Measurements from ENCODE around the gene NOTCH1. TPM values are rescaled to one million over a fixed set of nuclear protein-coding genes. Genes with fewer than 3 reads are reported as not detected.
A peak's percentile ranks its signal among the peaks of the same experiment; 100 is the strongest.

The NOTCH1 gene
- total RNA-seq, 1 experiment from 2014 or later: 28.5 TPM

- Histone ChIP-seq H3K27me3 (no peaks in the 10 kb centered on the region), H3K9me3 (replicated peaks) (no peaks in the 10 kb centered on the region), H3K27ac (no peak overlapping the region), H3K36me3 (peaks cover 34% of the 10 kb centered on the region), H3K4me1 (no peaks in the 10 kb centered on the region), H3K4me3 (no peak overlapping the region)
- no peak for DNase-seq
Measured at GRCh38 chr9:136497916-136498695, 47.7 kb downstream of the NOTCH1 start.

DNA sequence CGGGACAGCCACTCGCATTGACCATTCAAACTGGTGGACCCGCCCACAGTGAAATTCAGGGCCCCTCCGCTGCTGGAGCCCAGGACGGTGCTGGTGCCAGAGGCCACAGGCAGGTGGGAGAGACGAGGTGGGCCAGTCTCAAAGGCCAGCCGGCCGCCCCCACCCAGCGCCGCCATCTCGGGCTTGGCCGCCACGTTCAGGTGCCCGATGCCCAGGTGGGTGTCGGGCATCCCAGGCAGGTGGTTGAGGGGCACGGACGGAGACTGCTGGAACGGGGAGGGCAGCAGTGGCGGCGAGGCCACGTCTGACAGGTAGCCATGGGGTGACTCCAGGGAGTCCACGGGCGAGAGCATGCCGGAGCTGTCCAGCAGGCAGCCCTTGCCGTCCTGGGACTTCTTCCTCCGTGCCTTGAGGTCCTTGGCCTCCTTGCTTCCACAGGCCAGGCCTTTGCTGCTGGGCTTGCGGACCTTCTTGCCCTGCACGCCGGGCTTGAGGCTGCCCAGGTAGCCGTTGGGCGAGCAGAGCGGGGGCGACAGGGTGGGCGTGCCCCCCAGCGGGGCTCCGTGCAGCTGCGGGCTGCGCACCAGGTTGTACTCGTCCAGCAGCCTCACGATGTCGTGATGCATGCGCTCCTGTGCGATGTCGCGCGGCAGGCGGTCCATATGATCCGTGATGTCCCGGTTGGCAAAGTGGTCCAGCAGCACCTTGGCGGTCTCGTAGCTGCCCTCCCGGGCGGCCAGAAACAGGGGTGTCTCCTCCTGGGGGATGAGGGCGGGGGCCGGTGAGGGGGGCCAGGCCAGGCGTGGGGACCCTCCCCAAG is 48.8 kb downstream of the NOTCH1 start:
- no peaks in the 10 kb centered on the region for H3K4me1 ChIP-seq
- no peak overlapping the region for H3K4me3 ChIP-seq
- no peaks in the 10 kb centered on the region for H3K27me3 ChIP-seq
- DNase-seq: no peak
- peaks cover 34% of the 10 kb centered on the region for H3K36me3 ChIP-seq
- no peak overlapping the region for H3K27ac ChIP-seq
- no peaks in the 10 kb centered on the region for H3K9me3 ChIP-seq (replicated peaks)

GRCh38 chr9:136496181-136496580 is 49.7 kb downstream of the NOTCH1 start:
- no peak for DNase-seq
- Histone ChIP-seq H3K4me3 (no peak overlapping the region), H3K4me1 (no peaks in the 10 kb centered on the region), H3K9me3 (replicated peaks) (no peaks in the 10 kb centered on the region), H3K27ac (no peak overlapping the region), H3K36me3 (peaks cover 29% of the 10 kb centered on the region), H3K27me3 (no peaks in the 10 kb centered on the region)

GRCh38 chr9:136495238-136495800 is 50.5 kb downstream of the NOTCH1 start:
- no peak overlapping the region for H3K4me3 ChIP-seq
- no peak for DNase-seq
- no peaks in the 10 kb centered on the region for H3K27me3 ChIP-seq
- no peaks in the 10 kb centered on the region for H3K4me1 ChIP-seq
- peaks cover 21% of the 10 kb centered on the region for H3K36me3 ChIP-seq
- H3K27ac ChIP-seq: no peak overlapping the region
- H3K9me3 ChIP-seq (replicated peaks): no peaks in the 10 kb centered on the region

DNA sequence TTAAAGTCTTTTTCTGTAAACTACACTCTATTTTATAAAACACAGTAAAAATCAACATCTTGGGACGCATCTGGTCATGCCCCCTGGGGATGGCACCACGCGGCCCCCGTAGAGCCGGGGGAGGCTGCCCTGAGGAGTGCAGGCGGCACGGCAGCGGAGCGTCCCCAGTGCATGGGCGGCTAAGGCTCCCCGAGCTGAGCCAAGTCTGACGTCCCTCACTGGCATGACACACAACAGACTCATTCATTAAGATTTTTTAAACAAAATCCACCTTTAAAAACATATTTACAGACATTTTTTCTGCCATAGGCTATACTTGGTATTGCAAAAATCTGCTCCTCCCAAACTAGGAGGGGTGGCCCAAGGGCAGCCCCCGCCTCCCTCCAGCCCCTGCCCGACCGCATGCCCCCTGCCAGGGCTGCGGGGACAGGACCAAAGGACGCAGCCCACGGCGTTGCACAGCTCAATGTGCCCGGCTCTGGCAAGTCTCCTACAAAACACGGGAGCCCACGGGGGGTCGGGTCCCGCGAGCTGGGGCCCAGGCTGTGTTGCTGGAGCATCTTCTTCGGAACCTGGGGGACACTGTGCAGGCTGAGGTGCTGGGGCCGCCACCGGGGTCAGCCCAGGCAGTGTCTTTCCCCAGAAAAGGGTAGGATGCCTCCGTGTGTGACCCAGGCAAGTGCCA is 51.2 kb downstream of the NOTCH1 start:
- no peak overlapping the region for H3K4me3 ChIP-seq
- peaks cover 18% of the 10 kb centered on the region for H3K36me3 ChIP-seq
- no peak for DNase-seq
- H3K4me1 ChIP-seq: no peaks in the 10 kb centered on the region
- H3K27me3 ChIP-seq: no peaks in the 10 kb centered on the region
- no peaks in the 10 kb centered on the region for H3K9me3 ChIP-seq (replicated peaks)
- H3K27ac ChIP-seq: no peak overlapping the region

- no peaks in the 10 kb centered on the region for H3K27me3 ChIP-seq
- no peak overlapping the region for H3K4me3 ChIP-seq
- H3K9me3 ChIP-seq (replicated peaks): no peaks in the 10 kb centered on the region
- no peaks in the 10 kb centered on the region for H3K4me1 ChIP-seq
- DNase-seq: no peak
- H3K27ac ChIP-seq: no peak overlapping the region
- peaks cover 13% of the 10 kb centered on the region for H3K36me3 ChIP-seq
Measured at GRCh38 chr9:136494012-136494411, 51.8 kb downstream of the NOTCH1 start.

- H3K4me1 ChIP-seq: no peaks in the 10 kb centered on the region
Measured at GRCh38 chr9:136493567-136493971, 52.3 kb downstream of the NOTCH1 start.

DNA sequence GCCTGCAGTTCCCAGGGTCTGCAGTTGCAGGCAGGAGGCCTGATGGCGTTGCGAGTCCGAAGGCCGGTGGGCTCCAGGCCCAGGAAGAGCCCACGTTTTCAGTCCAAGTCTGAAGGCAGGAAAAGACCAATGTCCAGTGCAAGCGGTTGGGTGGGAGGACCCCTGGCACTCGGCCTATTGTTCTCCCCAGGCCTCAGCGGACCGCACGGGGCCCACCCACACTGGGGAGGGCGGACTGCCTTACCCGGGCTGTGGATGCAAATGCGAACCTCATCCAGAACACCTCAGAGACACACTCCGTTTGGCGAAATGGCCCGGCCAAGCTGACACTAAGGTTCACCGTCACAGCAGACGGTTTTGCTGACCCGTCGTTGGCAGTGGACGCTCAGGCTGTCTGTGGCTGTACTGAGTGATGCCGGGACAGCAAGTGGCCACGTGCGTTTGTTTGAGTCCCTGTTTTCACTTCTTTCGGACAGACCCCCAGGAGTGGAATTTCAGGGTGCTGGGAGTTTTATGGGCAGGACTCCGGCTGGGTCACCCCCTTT is 52.8 kb downstream of the NOTCH1 start:
- Histone ChIP-seq H3K27me3 (no peaks in the 10 kb centered on the region), H3K36me3 (peaks cover 7% of the 10 kb centered on the region), H3K4me1 (no peaks in the 10 kb centered on the region), H3K4me3 (no peak overlapping the region), H3K9me3 (replicated peaks) (no peaks in the 10 kb centered on the region), H3K27ac (no peak overlapping the region)
- no peak for DNase-seq

More at GRCh38 chr9:136493567-136493971, 52.3 kb downstream of the NOTCH1 start:
- no peaks in the 10 kb centered on the region for H3K9me3 ChIP-seq (replicated peaks)
- H3K27ac ChIP-seq: no peak overlapping the region
- no peak overlapping the region for H3K4me3 ChIP-seq
- peaks cover 10% of the 10 kb centered on the region for H3K36me3 ChIP-seq
- DNase-seq: no peak
- H3K27me3 ChIP-seq: no peaks in the 10 kb centered on the region

DNA sequence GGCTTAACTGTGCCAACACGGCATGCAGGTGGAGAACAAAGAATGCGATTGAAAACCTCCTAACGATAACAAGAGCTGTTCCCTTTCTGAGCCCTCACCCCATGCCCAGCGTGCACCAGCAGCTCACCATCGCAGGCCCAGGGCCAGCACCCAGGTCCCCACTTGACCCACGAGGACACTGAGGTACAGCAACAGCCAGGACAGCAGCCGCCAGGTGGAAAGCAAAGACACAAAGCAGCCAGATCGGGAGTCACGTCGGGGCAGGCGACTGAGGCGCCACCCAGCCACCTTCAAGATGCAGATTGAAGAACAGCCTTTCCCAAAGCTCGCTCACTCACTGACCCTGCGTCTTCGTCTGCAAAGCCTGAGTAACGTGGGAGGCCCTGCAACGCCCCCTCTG is 56.1 kb downstream of the NOTCH1 start:
- no peak overlapping the region for H3K4me3 ChIP-seq
- no peaks in the 10 kb centered on the region for H3K36me3 ChIP-seq
- no peak overlapping the region for H3K27ac ChIP-seq
- peaks cover 2% of the 10 kb centered on the region; the same call in 1 of the 2 replicates for H3K4me1 ChIP-seq
- DNase-seq: no peak
- H3K27me3 ChIP-seq: no peaks in the 10 kb centered on the region
- no peaks in the 10 kb centered on the region for H3K9me3 ChIP-seq (replicated peaks)

DNA sequence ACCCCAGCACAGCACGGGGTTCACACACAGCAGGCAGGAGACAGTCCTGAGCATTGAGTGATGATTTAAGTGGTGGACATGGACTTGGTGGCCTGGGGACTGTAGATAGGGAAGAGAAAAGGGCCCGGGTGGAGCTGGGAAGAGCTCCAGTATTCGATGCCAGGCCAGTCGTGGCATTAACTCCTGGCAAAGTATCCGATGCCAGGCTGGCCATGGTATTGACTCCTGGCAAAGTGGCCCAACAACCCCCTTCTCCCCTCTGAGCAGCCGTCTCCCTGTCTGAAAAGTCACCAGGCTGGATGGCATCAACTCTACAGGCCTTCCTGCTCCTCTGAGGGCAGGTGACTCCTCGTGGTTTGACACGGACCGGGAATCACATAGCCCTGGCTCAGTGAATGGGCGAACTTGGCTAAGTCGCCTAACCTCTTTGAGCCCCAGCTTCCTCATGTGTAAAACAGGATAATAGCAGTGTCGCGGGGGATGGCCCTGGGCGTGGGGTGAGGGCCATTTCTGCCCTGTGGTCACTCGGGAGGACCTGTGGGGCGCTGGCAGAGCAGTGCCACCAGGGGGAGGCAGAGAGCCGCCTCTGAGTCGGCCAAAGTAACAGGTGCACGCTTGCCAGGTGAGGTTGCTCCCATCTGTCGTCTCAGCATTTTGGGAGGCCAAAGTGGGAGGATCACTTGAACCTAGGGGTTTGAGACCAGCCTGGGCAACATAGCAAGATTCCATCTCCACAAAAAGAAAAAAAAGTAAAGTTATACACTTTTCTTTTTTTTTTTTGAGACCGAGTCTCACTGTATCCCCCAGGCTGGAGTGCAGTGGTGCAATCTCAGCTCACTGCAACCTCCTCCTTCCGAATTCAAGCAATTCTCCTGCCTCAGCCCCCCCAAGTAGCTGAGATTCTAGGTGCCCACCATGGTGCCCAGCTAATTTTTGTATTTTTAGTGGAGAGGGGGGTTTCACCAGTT is 57.3 kb downstream of the NOTCH1 start:
- H3K27ac ChIP-seq: no peak overlapping the region
- no peaks in the 10 kb centered on the region for H3K27me3 ChIP-seq
- peak; percentile 66 to 84 for DNase-seq
- no peaks in the 10 kb centered on the region for H3K36me3 ChIP-seq
- peaks cover 6% of the 10 kb centered on the region; the same call in 1 of the 2 replicates for H3K4me1 ChIP-seq
- no peaks in the 10 kb centered on the region for H3K9me3 ChIP-seq (replicated peaks)
- no peak overlapping the region for H3K4me3 ChIP-seq

GRCh38 chr9:136487672-136488071 is 58.2 kb downstream of the NOTCH1 start:
- Histone ChIP-seq H3K36me3 (no peaks in the 10 kb centered on the region), H3K4me3 (no peak overlapping the region), H3K27ac (no peak overlapping the region), H3K4me1 (peaks cover 6% of the 10 kb centered on the region; the same call in 1 of the 2 replicates), H3K9me3 (replicated peaks) (no peaks in the 10 kb centered on the region), H3K27me3 (no peaks in the 10 kb centered on the region)
- no peak for DNase-seq

GRCh38 chr9:136486823-136487620 is 58.8 kb downstream of the NOTCH1 start:
- Histone ChIP-seq H3K27me3 (no peaks in the 10 kb centered on the region), H3K4me1 (peaks cover 6% of the 10 kb centered on the region; the same call in 1 of the 2 replicates), H3K9me3 (replicated peaks) (no peaks in the 10 kb centered on the region)

GRCh38 chr9:136486131-136486530 is 59.7 kb downstream of the NOTCH1 start:
- Histone ChIP-seq H3K9me3 (replicated peaks) (no peaks in the 10 kb centered on the region), H3K4me1 (peaks cover 6% of the 10 kb centered on the region; the same call in 1 of the 2 replicates), H3K4me3 (no peak overlapping the region), H3K36me3 (no peaks in the 10 kb centered on the region), H3K27ac (no peak overlapping the region), H3K27me3 (no peaks in the 10 kb centered on the region)
- DNase-seq: no peak

More at GRCh38 chr9:136486823-136487620, 58.8 kb downstream of the NOTCH1 start:
- no peaks in the 10 kb centered on the region for H3K36me3 ChIP-seq
- no peak overlapping the region for H3K27ac ChIP-seq
- DNase-seq: no peak
- H3K4me3 ChIP-seq: no peak overlapping the region

Measured in SJCRH30 (cell line).